Activated CD4-positive, alpha-beta memory T cell treated with anti-CD3 and anti-CD28 coated beads for 36 hours (primary cell): ENCODE data around the gene TTC6. TPM values are rescaled to one million over a fixed set of nuclear protein-coding genes. Genes with fewer than 3 reads are reported as not detected.
A peak's percentile ranks its signal among the peaks of the same experiment; 100 is the strongest.
"Not testable (repeated sequence)": the region's sequence is repeated elsewhere in the genome, so short reads cannot be mapped to it uniquely, and the experiment has no call there.

Source experiments
- CTCF ChIA-PET: fragments of 350-600 bp; sonication (Branson Sonifier 250); formaldehyde crosslinking; loops from one replicate; lab custom pipeline; 2021; ENCODE audit warnings: antibody characterized with exemption, inconsistent platforms; lab: Charles Lee
- POLR2A ChIA-PET: fragments of 350-600 bp; sonication (Branson Sonifier 250); formaldehyde crosslinking; loops from one replicate; lab custom pipeline; 2021; ENCODE audit warnings: antibody characterized with exemption; lab: Charles Lee
- DNase-seq: peaks from one replicate; pipeline ENCODE4 v3.0.0-alpha.2; 2020
- H3K27ac Mint-ChIP-seq: one replicate; pipeline ENCODE4 v1.8.0; 2021; ENCODE audit warnings: mixed read lengths
- H3K27me3 Mint-ChIP-seq: one replicate; pipeline ENCODE4 v1.8.0; 2021; ENCODE audit warnings: mixed read lengths
- H3K36me3 Mint-ChIP-seq: one replicate; pipeline ENCODE4 v1.8.0; 2021; ENCODE audit warnings: mixed read lengths
- H3K4me1 Mint-ChIP-seq: one replicate; pipeline ENCODE4 v1.8.0; 2021; ENCODE audit warnings: low read depth, mixed read lengths
- H3K4me3 Mint-ChIP-seq: one replicate; pipeline ENCODE4 v1.8.0; 2021; ENCODE audit warnings: mild to moderate bottlenecking, mixed read lengths
- H3K9me3 Mint-ChIP-seq: one replicate; pipeline ENCODE4 v1.8.0; 2021; ENCODE audit warnings: mixed read lengths
- intact Hi-C: fragments of 100-400 bp; cut with micrococcal nuclease; formaldehyde crosslinking; loops from one replicate; pipeline ENCODE4 v1.15.1; 2023
- total RNA-seq, 2 experiments: library from RNA; stranded (reverse); gene quantifications; one replicate each; pipeline ENCODE4 v1.2.3, GENCODE V29; 2021

TTC6 gene
- not detected for total RNA-seq

- intact Hi-C loops, result loop anchor here (1.0 to 10.0 kb wide), 9 partner anchors 279 to 1278 kb away; partner anchors contain the start of gene NKX2-8
- Mint-ChIP-seq H3K36me3 (peaks cover 27% of the 10 kb centered on the region), H3K9me3 (peaks cover 9% of the 10 kb centered on the region), H3K4me1 (peaks cover 35% of the 10 kb centered on the region), H3K4me3 (peak within 1 kb of the TSS; percentile 64), H3K27ac (peak within 1 kb of the TSS; percentile 35), H3K27me3 (peaks cover 77% of the 10 kb centered on the region)
- CTCF ChIA-PET, result interaction anchor here (0.6 kb wide), 1 partner anchor 191 kb away, joined by 3 read pairs; no protein-coding TSS in a partner anchor
- DNase-seq, result no peak
- POLR2A ChIA-PET, result no interaction called here
These were observed at the start of gene TTC6, which contains the start of gene FOXA1 for GRCh38 chr14:37594971-37595808. TTC6 (plus strand) TSS chr14:37595629; CDS start chr14:37622065, 26,436 bp downstream. FOXA1 (minus strand) TSS chr14:37595249; CDS start chr14:37594972, 277 bp downstream.

- H3K4me3 Mint-ChIP-seq, result no peak overlapping the region
- H3K27ac Mint-ChIP-seq, result no peak overlapping the region
- H3K9me3 Mint-ChIP-seq, result no peaks in the 10 kb centered on the region
- intact Hi-C loops, result no loop called here
- CTCF ChIA-PET, result no interaction called here
- no peaks in the 10 kb centered on the region for H3K36me3 Mint-ChIP-seq
- H3K4me1 Mint-ChIP-seq, result no peaks in the 10 kb centered on the region
- no peaks in the 10 kb centered on the region for H3K27me3 Mint-ChIP-seq
- POLR2A ChIA-PET, result no interaction called here
- no peak for DNase-seq
These were observed 48.6 kb upstream of the TTC6 start for GRCh38 chr14:37546621-37547447.

- H3K27ac Mint-ChIP-seq, result no peak overlapping the region
- intact Hi-C loops, result no loop called here
- H3K27me3 Mint-ChIP-seq, result no peaks in the 10 kb centered on the region
- DNase-seq, result no peak
- ChIA-PET POLR2A (no interaction called here), CTCF (no interaction called here)
- no peaks in the 10 kb centered on the region for H3K4me1 Mint-ChIP-seq
- peaks cover 14% of the 10 kb centered on the region for H3K9me3 Mint-ChIP-seq
- no peaks in the 10 kb centered on the region for H3K36me3 Mint-ChIP-seq
- no peak overlapping the region for H3K4me3 Mint-ChIP-seq
These were observed 44.9 kb upstream of the TTC6 start for GRCh38 chr14:37550511-37550910.

GRCh38 chr14:37551119-37551518 is 44.3 kb upstream of the TTC6 start:
- H3K27me3 Mint-ChIP-seq, result no peaks in the 10 kb centered on the region
- POLR2A ChIA-PET, result no interaction called here
- H3K27ac Mint-ChIP-seq, result no peak overlapping the region
- no peak overlapping the region for H3K4me3 Mint-ChIP-seq
- no peaks in the 10 kb centered on the region for H3K4me1 Mint-ChIP-seq
- DNase-seq, result no peak
- peaks cover 14% of the 10 kb centered on the region for H3K9me3 Mint-ChIP-seq
- intact Hi-C loops, result no loop called here
- CTCF ChIA-PET, result no interaction called here
- H3K36me3 Mint-ChIP-seq, result no peaks in the 10 kb centered on the region

- H3K9me3 Mint-ChIP-seq, result peaks cover 22% of the 10 kb centered on the region
- no peak overlapping the region for H3K27ac Mint-ChIP-seq
- ChIA-PET POLR2A (no interaction called here), CTCF (no interaction called here)
- no peak for DNase-seq
- H3K4me3 Mint-ChIP-seq, result no peak overlapping the region
- no peaks in the 10 kb centered on the region for H3K27me3 Mint-ChIP-seq
- intact Hi-C loops, result no loop called here
- no peaks in the 10 kb centered on the region for H3K4me1 Mint-ChIP-seq
- peaks cover 2% of the 10 kb centered on the region for H3K36me3 Mint-ChIP-seq
These were observed 41.4 kb upstream of the TTC6 start for GRCh38 chr14:37553935-37554550.

- intact Hi-C loops, H3K36me3 Mint-ChIP-seq, H3K4me3 Mint-ChIP-seq, H3K27me3 Mint-ChIP-seq, POLR2A ChIA-PET, CTCF ChIA-PET, H3K4me1 Mint-ChIP-seq, H3K27ac Mint-ChIP-seq, DNase-seq: not testable (repeated sequence)
- H3K9me3 Mint-ChIP-seq, result peaks cover 22% of the 10 kb centered on the region
These were observed 39.8 kb upstream of the TTC6 start for GRCh38 chr14:37555596-37555995.

GRCh38 chr14:37558740-37559139 is 36.7 kb upstream of the TTC6 start:
- POLR2A ChIA-PET, result no interaction called here
- H3K27me3 Mint-ChIP-seq, result no peaks in the 10 kb centered on the region
- H3K36me3 Mint-ChIP-seq, result peaks cover 2% of the 10 kb centered on the region
- intact Hi-C loops, result no loop called here
- no peak for DNase-seq
- no peak overlapping the region for H3K27ac Mint-ChIP-seq
- peaks cover 13% of the 10 kb centered on the region for H3K9me3 Mint-ChIP-seq
- no peak overlapping the region for H3K4me3 Mint-ChIP-seq
- CTCF ChIA-PET, result interaction anchor here (1.0 kb wide), 1 partner anchor 315 kb away, joined by 3 read pairs; no protein-coding TSS in a partner anchor
- no peaks in the 10 kb centered on the region for H3K4me1 Mint-ChIP-seq

- DNase-seq, result no peak
- peaks cover 2% of the 10 kb centered on the region for H3K36me3 Mint-ChIP-seq
- POLR2A ChIA-PET, result no interaction called here
- intact Hi-C loops, result no loop called here
- CTCF ChIA-PET, result interaction anchor here (1.0 kb wide), 1 partner anchor 315 kb away, joined by 3 read pairs; no protein-coding TSS in a partner anchor
- no peaks in the 10 kb centered on the region for H3K27me3 Mint-ChIP-seq
- peaks cover 7% of the 10 kb centered on the region for H3K9me3 Mint-ChIP-seq
- no peaks in the 10 kb centered on the region for H3K4me1 Mint-ChIP-seq
- H3K4me3 Mint-ChIP-seq, result no peak overlapping the region
- H3K27ac Mint-ChIP-seq, result no peak overlapping the region
These were observed 36.0 kb upstream of the TTC6 start for GRCh38 chr14:37559386-37559785.

GRCh38 chr14:37563189-37563588 is 32.2 kb upstream of the TTC6 start:
- DNase-seq, result no peak
- intact Hi-C loops, result no loop called here
- ChIA-PET CTCF (no interaction called here), POLR2A (no interaction called here)
- no peak overlapping the region for H3K4me3 Mint-ChIP-seq
- H3K27me3 Mint-ChIP-seq, result peaks cover 1% of the 10 kb centered on the region
- no peaks in the 10 kb centered on the region for H3K36me3 Mint-ChIP-seq
- no peak overlapping the region for H3K27ac Mint-ChIP-seq
- H3K4me1 Mint-ChIP-seq, result no peaks in the 10 kb centered on the region
- H3K9me3 Mint-ChIP-seq, result peaks cover 3% of the 10 kb centered on the region

GRCh38 chr14:37565550-37565949 is 29.9 kb upstream of the TTC6 start:
- ChIA-PET CTCF (no interaction called here), POLR2A (no interaction called here)
- Mint-ChIP-seq H3K4me3 (no peak overlapping the region), H3K4me1 (no peaks in the 10 kb centered on the region), H3K27ac (no peak overlapping the region), H3K9me3 (no peaks in the 10 kb centered on the region), H3K27me3 (peaks cover 1% of the 10 kb centered on the region), H3K36me3 (no peaks in the 10 kb centered on the region)
- intact Hi-C loops, result no loop called here
- DNase-seq, result no peak

- Mint-ChIP-seq H3K27me3 (peaks cover 1% of the 10 kb centered on the region), H3K36me3 (no peaks in the 10 kb centered on the region), H3K9me3 (no peaks in the 10 kb centered on the region), H3K4me3 (no peak overlapping the region), H3K27ac (no peak overlapping the region), H3K4me1 (no peaks in the 10 kb centered on the region)
- intact Hi-C loops, result no loop called here
- DNase-seq, result no peak
- POLR2A ChIA-PET, result no interaction called here
- CTCF ChIA-PET, result no interaction called here
These were observed 28.5 kb upstream of the TTC6 start for GRCh38 chr14:37566811-37567371.

GRCh38 chr14:37569729-37570128 is 25.7 kb upstream of the TTC6 start:
- H3K27me3 Mint-ChIP-seq, result peaks cover 1% of the 10 kb centered on the region
- no peaks in the 10 kb centered on the region for H3K9me3 Mint-ChIP-seq
- no peak overlapping the region for H3K27ac Mint-ChIP-seq
- no peak for DNase-seq
- no peak overlapping the region for H3K4me3 Mint-ChIP-seq
- no peaks in the 10 kb centered on the region for H3K4me1 Mint-ChIP-seq
- intact Hi-C loops, result no loop called here
- ChIA-PET CTCF (no interaction called here), POLR2A (no interaction called here)
- H3K36me3 Mint-ChIP-seq, result no peaks in the 10 kb centered on the region
